Measurements from ENCODE around the gene GRP.
"Not testable (repeated sequence)": the region's sequence is repeated elsewhere in the genome, so short reads cannot be mapped to it uniquely, and the experiment has no call there.

GRP gene

GRCh38 chr18:59229701-59230443 lies 9.9 kb downstream of the GRP start:
- no peak for DNase-seq

GRCh38 chr18:59231114-59231513 lies 11.2 kb downstream of the GRP start:
- no peak for DNase-seq

GRCh38 chr18:59231877-59232276 lies 11.9 kb downstream of the GRP start:
- DNase-seq = no peak

DNA sequence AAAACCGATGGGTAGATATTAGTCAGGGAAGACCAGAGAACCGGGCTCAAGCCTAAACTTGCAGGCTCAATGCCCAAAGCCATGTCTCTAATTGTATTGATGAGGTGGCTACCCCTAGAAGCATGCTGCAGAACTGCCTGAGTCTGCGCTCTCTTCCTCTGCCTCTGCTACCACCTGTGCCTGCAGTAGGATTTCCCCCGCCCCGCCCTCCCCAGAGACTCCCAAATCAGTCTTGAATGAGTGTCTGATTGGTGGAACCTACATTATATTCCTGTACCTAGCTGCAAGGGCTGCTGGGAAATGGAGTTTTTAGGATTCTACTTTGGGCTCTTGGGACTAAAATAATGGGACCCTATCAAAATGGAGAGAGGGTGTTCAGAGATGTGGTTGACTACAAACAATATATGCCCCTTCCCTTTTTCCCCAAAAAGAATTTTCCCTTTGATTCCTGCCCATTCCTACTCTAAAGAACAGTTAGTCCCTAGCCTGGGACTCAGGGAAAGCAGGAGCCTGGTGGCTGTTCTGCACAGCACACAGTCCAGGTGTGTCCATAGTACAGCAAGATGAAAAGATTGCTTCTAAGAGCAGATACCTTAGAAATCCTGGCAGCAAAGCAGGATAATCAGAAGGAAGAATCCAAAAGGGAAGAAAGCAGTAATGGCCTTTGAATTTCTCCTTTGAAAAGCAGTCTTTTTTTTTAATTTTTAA lies 12.5 kb downstream of the GRP start:
- DNase-seq = no peak

GRCh38 chr18:59233017-59233410 lies 13.1 kb downstream of the GRP start:
- DNase-seq = no peak

DNA sequence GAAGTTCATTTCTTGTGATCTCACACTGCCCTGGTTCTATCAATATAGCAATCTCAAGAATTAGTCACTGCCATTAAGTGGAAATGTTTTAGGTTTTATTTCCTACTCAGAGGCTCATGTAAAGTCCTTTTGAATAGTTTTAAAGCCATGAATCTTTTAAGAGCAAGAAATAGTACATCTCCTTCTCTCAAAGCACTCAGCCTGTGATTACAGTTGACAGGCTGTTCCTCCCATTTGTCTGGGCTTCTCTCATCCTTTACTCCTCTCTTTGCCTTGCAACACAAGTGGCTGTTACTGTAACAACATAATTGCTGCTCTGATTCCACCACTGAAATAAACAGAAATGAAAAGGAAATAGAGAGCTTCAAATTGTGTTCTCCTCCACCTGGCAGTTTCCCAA lies 18.4 kb downstream of the GRP start:
- no peak for DNase-seq

- DNase-seq = no peak
Measured at GRCh38 chr18:59239642-59240041, 19.7 kb downstream of the GRP start.

- DNase-seq = no peak
Measured at GRCh38 chr18:59242906-59243305, 22.9 kb downstream of the GRP start.

GRCh38 chr18:59246796-59247195 lies 26.8 kb downstream of the GRP start:
- DNase-seq = no peak

GRCh38 chr18:59249199-59249774 lies 29.3 kb downstream of the GRP start:
- peak in 2 of 5 donors; percentile 18 to 32 for DNase-seq

DNA sequence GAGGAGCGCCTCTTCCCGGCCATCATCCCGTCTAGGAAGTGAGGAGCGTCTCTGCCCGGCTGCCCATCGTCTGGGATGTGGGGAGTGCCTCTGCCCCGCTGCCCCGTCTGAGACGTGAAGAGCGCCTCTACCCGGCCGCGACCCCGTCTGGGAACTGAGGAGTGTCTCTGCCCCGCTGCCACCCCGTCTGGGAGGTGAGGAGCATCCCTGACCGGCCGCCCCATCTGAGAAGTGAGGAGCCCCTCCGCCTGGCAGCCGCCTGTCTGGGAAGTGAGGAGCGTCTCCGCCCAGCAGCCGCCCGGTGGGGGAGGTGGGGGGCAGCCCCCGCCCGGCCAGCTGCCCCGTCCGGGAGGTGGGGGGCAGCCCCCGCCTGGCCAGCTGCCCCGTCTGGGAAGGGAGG lies 35.5 kb downstream of the GRP start:
- not testable (repeated sequence) for DNase-seq

DNA sequence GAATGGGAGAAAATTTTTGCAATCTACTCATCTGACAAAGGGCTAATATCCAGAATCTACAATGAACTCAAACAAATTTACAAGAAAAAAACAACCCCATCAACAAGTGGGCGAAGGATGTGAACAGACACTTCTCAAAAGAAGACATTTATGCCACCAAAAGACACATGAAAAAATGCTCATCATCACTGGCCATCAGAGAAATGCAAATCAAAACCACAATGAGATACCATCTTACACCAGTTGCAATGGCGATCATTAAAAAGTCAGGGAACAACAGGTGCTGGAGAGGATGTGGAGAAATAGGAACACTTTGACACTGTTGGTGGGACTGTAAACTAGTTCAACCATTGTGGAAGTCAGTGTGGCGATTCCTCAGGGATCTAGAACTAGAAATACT lies 41.9 kb downstream of the GRP start:
- not testable (repeated sequence) for DNase-seq

- not testable (repeated sequence) for DNase-seq
Measured at GRCh38 chr18:59262243-59262642, 42.3 kb downstream of the GRP start.

DNA sequence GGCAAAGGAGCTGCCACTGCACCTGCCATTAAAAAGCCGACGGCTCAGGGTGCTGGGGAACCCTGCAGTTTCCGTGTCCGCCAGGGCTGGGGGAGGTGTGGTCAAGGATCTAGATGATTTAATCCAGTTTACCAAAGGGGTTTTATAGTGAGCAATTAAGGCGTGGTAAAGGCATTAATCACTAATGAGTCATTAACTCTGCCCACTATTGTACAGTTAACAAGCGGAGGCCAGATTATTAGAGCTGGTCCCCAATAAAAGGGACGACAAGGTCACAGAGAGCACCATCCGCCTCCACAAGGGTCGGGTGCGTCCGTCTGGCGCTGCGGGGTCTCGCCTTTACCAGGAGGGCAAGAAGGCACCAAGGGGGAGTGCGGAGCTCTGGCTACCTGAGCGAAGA lies 43.7 kb downstream of the GRP start:
- DNase-seq = no peak

DNA sequence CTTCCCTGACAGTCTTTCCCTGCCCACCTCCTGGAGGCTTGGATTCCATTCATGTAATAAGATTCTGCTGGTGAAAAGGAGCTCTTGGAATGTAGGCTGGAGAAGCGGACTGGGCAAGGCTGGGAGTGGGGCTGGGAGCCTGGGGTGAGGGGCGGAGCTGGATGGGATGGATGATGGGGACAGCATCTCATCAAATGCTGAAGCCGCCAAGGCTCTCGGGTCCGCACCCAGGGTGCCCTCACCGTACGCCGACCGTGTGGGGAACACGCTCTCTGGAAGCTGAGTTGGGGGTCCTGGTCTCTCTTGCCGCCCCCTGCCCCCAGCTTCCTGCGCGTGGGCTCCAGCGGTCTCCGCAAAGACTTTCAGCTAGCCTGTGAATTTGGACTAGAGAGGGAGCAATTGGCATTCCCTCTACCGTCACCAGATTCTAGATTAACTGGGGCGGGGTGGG lies 44.2 kb downstream of the GRP start:
- DNase-seq = no peak

DNA sequence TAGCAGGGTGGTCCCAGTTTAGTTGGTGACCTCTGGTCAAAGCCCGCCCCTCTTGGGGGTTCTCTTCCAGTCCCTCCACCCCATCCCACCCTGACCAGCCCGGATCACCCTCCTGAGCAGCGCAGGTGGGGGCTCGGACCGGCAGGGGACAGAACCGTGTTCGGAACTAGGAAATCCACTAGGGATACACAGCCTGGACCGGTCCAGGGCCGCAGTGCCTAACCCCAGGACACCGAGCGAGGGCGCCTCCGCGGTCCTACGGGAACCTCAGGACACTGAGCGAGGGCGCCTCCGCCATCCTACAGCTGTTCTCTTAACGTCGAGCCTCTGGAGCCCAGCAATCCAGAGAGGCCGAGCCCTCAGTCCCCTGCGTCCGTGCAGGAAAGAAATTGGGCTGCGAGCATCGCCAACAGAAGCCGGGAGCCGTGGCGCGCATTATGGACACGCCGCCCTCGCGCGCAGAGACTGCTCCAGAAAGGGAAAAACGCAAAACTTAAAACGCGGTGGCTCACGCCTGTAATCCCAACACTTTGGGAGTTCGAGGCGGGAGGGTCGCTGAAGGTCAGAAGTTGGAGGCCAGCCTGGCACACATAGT lies 44.8 kb downstream of the GRP start:
- no peak for DNase-seq

DNA sequence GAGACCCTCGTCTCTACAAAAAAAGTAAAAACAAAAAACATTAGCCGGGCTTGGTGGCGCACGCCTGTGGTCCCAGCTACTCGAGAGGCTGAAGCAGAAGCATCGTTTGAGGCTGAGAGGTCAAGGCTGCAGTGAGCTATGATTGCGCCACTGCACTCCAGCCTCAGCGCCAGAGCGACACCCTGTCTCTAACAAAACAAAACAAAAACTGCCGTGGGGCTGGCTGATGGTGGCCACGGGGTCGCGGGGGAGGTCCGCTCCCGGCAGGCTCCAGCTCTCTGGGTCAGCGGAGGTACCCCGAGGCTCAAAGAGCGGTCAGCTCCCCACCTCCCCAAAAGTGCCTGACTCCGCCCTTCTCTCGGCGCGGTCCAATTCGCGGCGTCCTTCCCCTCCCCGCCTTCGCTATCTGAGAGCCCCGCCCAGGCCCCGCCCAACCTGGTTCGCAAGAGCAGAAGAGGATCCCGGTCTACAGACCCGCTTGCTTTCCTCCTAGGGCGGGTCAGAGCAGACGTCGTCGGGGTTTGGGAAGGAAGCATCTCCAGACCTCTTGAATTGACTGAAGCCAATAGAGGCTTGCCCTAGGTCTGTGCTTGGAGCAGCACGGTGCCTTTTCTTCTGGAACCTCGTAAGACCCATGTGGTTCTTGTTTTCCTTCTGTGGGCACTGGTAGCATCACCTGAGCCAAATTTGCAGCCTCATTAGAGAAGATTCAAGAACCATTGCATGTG lies 45.5 kb downstream of the GRP start:
- peak in 1 of 5 donors; percentile 54 for DNase-seq

- DNase-seq = no peak
Measured at GRCh38 chr18:59265974-59266369, 46.0 kb downstream of the GRP start.

DNA sequence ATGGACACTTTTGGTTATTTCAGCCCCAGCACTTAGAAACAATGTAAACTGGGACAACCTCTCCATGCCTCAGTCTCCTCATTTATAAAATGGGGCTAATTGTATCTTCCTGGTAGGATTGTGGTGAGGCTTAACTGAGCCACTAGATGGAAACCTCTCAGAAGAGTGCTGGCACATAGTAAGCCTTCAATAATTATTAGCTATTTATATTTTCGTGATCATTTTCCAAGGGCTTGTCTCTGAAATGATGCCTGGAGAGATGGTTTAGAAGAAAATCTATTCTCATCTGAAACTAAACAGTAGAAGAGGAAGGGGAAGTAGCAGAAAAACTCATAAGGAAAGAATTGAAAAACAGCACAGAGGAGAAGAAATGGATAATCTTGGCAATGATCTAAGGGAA lies 46.5 kb downstream of the GRP start:
- DNase-seq = no peak

DNA sequence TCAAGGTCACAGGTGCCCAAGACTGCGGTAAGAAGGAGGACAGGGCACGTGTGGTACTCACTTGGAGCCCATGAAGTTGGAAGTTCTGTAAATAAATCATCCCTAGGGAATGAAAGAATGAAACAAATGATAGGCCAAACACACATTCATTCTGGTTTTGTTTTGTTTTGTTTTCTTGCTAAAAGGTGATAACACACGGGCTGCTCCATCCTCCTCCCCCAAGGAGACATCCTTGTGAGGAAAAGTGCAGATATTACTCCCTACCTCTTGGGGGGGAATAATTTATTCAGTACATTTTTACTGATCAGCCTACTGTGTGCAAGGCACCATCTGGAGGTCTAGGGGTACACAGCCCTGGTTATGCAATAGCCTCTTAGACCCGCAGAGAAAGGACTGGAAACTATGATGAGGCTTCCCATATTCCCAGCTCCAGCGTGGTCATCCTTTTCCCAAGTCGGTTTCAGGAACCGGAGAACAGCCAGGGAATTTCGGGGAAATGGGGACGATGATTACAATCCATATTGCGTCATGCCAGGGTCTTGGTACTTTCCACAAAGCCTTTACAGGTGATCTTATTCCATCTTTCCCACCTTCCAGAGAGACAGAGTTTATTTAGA lies 47.0 kb downstream of the GRP start:
- no peak for DNase-seq

GRCh38 chr18:59267503-59268126 lies 47.7 kb downstream of the GRP start:
- DNase-seq = no peak

- no peak for DNase-seq
Measured at GRCh38 chr18:59268127-59268720, 48.3 kb downstream of the GRP start.

All from T-helper 1 cell (primary cell).